ENCODE results near the gene ASCL2. TPM values are rescaled to one million over a fixed set of nuclear protein-coding genes. Genes with fewer than 3 reads are reported as not detected.

Gene ASCL2
- total RNA-seq, 4 donors from 2014 or later: not detected

DNA sequence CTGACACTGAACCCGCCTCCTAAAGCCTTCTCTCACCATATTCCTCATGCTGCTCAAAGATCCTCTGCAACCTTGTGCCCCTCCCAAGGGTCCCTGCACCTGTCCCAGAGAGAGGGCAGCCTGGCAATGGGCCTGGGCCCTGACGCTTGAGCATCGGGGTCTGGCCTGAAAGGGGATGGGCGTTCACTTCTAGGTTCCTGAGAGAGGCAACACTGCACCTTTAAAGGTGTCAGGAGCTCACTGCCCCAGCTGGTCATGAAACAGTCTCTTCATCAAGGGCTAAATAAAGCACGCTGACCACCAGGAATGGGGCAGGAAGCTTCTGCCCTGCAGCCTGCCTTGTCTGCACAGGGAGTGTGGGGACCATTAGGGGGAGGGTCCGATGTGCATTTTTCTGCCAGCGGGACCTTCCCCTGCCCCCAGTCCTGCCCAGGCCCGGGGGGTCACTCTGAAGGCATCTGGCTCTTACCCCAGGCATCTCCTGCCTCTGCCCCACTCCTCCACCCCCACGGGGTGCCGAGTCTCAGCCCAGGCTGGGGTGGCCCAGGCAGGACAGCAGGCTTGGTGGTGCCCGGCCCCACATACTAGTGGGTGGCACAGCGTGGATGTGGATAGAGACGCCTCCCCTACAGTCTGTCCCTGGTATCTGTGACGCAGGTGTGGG, 27.9 kb upstream of the ASCL2 start:
- H3K9me3 ChIP-seq: no peaks in the 10 kb centered on the region
- no peak overlapping the region for H3K4me3 ChIP-seq
- ATAC-seq (no peak), DNase-seq (no peak)
- in situ Hi-C loops (cut with MboI; ENCODE audit: low sequenced_read_pairs in 4 of 4) (loop anchor here in 3 of 4 donors (5.0 to 10.0 kb wide), 2 partner anchors 127 to 129 kb away; no protein-coding TSS in a partner anchor), intact Hi-C loops (cut with DNase I; ENCODE audit: low total_unique reads) (no loop called here)
- peaks cover 0 to 4% (median 0%) of the 10 kb centered on the region in 3 donors for H3K27me3 ChIP-seq
- H3K36me3 ChIP-seq: no peaks in the 10 kb centered on the region
- no peak overlapping the region for H3K27ac ChIP-seq
- TF ChIP-seq POLR2A (IDR thresholded peaks at IDR 0.05) (no peak), CTCF (IDR thresholded peaks at IDR 0.05 in 4 of 5, conservative IDR thresholded peaks at IDR 0.05 in 1 of 5) (no peak)
- no peaks in the 10 kb centered on the region for H3K4me1 ChIP-seq

DNA sequence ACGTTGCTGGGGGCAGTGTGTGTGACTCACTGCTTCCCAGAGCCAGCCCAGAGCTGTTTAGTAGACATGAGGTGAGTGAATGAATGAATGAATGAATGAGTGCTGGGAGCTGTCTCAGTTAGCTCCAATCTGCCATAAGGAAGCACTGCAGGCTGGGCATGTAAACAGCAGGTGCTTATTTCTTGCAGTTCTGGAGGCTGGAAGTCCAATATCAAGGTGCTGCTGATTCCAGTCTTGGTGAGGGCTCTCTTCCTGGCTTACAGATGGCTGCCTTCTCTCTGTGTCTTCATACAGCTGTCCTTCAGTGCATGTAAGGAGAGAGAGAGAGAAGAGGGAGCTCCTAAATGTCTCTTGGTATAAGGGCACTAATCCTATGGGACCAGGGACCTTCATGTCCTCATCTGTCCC, 27.2 kb upstream of the ASCL2 start:
- Histone ChIP-seq H3K27me3 (peaks cover 0 to 4% (median 0%) of the 10 kb centered on the region in 3 donors), H3K4me1 (no peaks in the 10 kb centered on the region), H3K36me3 (no peaks in the 10 kb centered on the region), H3K27ac (no peak overlapping the region), H3K4me3 (no peak overlapping the region), H3K9me3 (no peaks in the 10 kb centered on the region)
- intact Hi-C loops (cut with DNase I; ENCODE audit: low total_unique reads) (no loop called here), in situ Hi-C loops (cut with MboI; ENCODE audit: low sequenced_read_pairs in 4 of 4) (loop anchor here in 3 of 4 donors (5.0 to 10.0 kb wide), 2 partner anchors 127 to 130 kb away; no protein-coding TSS in a partner anchor)
- DNase-seq: no peak
- no peak for TF ChIP-seq CTCF (IDR thresholded peaks at IDR 0.05 in 4 of 5, conservative IDR thresholded peaks at IDR 0.05 in 1 of 5)
- no peak for TF ChIP-seq POLR2A (IDR thresholded peaks at IDR 0.05)
- ATAC-seq: no peak

- Histone ChIP-seq H3K4me1 (no peaks in the 10 kb centered on the region), H3K27me3 (peaks cover 0 to 4% (median 0%) of the 10 kb centered on the region in 3 donors), H3K36me3 (no peaks in the 10 kb centered on the region), H3K9me3 (no peaks in the 10 kb centered on the region), H3K4me3 (no peak overlapping the region), H3K27ac (no peak overlapping the region)
- ATAC-seq (no peak), DNase-seq (no peak)
- no peak for TF ChIP-seq POLR2A (IDR thresholded peaks at IDR 0.05)
- no peak for TF ChIP-seq CTCF (IDR thresholded peaks at IDR 0.05 in 4 of 5, conservative IDR thresholded peaks at IDR 0.05 in 1 of 5)
- in situ Hi-C loops (cut with MboI; ENCODE audit: low sequenced_read_pairs in 4 of 4) (loop anchor here in 3 of 4 donors (5.0 to 10.0 kb wide), 2 partner anchors 128 to 130 kb away; no protein-coding TSS in a partner anchor), intact Hi-C loops (cut with DNase I; ENCODE audit: low total_unique reads) (no loop called here)
Observed at GRCh38 chr11:2296913-2297622, 26.7 kb upstream of the ASCL2 start.

GRCh38 chr11:2295971-2296912, 25.9 kb upstream of the ASCL2 start:
- ATAC-seq: no peak
- H3K27me3 ChIP-seq: peaks cover 0 to 4% (median 0%) of the 10 kb centered on the region in 3 donors
- intact Hi-C loops (cut with DNase I; ENCODE audit: low total_unique reads): no loop called here

More at GRCh38 chr11:2295971-2296912, 25.9 kb upstream of the ASCL2 start:
- Histone ChIP-seq H3K36me3 (no peaks in the 10 kb centered on the region), H3K27ac (no peak overlapping the region), H3K4me3 (no peak overlapping the region), H3K4me1 (no peaks in the 10 kb centered on the region), H3K9me3 (no peaks in the 10 kb centered on the region)
- in situ Hi-C loops (cut with MboI; ENCODE audit: low sequenced_read_pairs in 4 of 4): loop anchor here in 3 of 4 donors (5.0 to 10.0 kb wide), 2 partner anchors 129 to 131 kb away; no protein-coding TSS in a partner anchor
- DNase-seq: no peak
- TF ChIP-seq CTCF (IDR thresholded peaks at IDR 0.05 in 4 of 5, conservative IDR thresholded peaks at IDR 0.05 in 1 of 5): no peak
- TF ChIP-seq POLR2A (IDR thresholded peaks at IDR 0.05): no peak

Measured in gastrocnemius medialis (tissue), 4 donors.